B cell (primary cell): ENCODE measurements around the gene GLDN. TPM values are rescaled to one million over a fixed set of nuclear protein-coding genes. Genes with fewer than 3 reads are reported as not detected.

Source experiments
- ATAC-seq: fragments of 200-7000 bp; cut with Tn5 transposase; one replicate; pipeline ENCODE4 v1.10.0; 2021; ENCODE audit warnings: low read depth, mild to moderate bottlenecking, moderate number of reproducible peaks, moderate library complexity
- CTCF ChIA-PET: fragments of 350-600 bp; sonication (Branson Sonifier 250); formaldehyde crosslinking; loops from one replicate; lab custom pipeline; 2021; ENCODE audit warnings: antibody characterized with exemption, inconsistent platforms; lab: Charles Lee
- POLR2A ChIA-PET: fragments of 350-600 bp; sonication (Branson Sonifier 250); formaldehyde crosslinking; loops from one replicate; lab custom pipeline; 2021; ENCODE audit warnings: antibody characterized with exemption; lab: Charles Lee
- DNase-seq: peaks from one replicate; pipeline ENCODE4 v3.0.0; 2013
- H2AFZ ChIP-seq: 2 replicates; pipeline ENCODE4 v1.6.1; 2012; ENCODE audit warnings: mild to moderate bottlenecking, low read depth, low read length; ENCODE audit not compliant: insufficient read depth, poor library complexity, severe bottlenecking
- H3K27ac ChIP-seq, 2 donors: 1 replicate in 1 of 2; 2 replicates in 1 of 2; pipeline ENCODE4 v1.5.1; 2012 to 2013; ENCODE audit warnings: low read length in 2 of 2, mild to moderate bottlenecking in 2 of 2, moderate library complexity in 1 of 2
- H3K27me3 ChIP-seq, 4 experiments: fragments of 200-600 bp in 1 of 4; sonication (generic) in 1 of 4; replicated peaks in 1 of 4; 1 replicate in 2 of 4; 2 replicates in 2 of 4; pipeline versions ENCODE4 v1.6.1 to v1.7.0; 2013 to 2016; ENCODE audit warnings: low read length in 3 of 4, mild to moderate bottlenecking in 2 of 4, mixed read lengths in 1 of 4, moderate library complexity in 1 of 4; ENCODE audit not compliant: insufficient read depth in 4 of 4, control insufficient read depth in 3 of 4; ENCODE audit errors: control extremely low read depth in 1 of 4
- H3K36me3 ChIP-seq, 2 experiments: replicated peaks in 1 of 2; 1 replicate in 1 of 2; 2 replicates in 1 of 2; pipeline versions ENCODE4 v1.6.1 to v1.7.1; 2013; ENCODE audit warnings: low read length in 1 of 2; ENCODE audit not compliant: insufficient read depth in 2 of 2, control insufficient read depth in 1 of 2; ENCODE audit errors: control extremely low read depth in 1 of 2, extremely low read depth in 1 of 2
- H3K4me1 ChIP-seq, 2 donors: fragments of 200-600 bp in 1 of 2; sonication (generic) in 1 of 2; 1 replicate in 1 of 2; 2 replicates in 1 of 2; pipeline versions ENCODE4 v1.5.1 to v1.6.1; 2013 to 2017; ENCODE audit warnings: low read length in 2 of 2; ENCODE audit not compliant: control insufficient read depth in 2 of 2, insufficient read depth in 2 of 2
- H3K4me2 ChIP-seq: replicated peaks from 2 replicates; pipeline ENCODE3; 2012; ENCODE audit warnings: mild to moderate bottlenecking, low read depth, low read length; ENCODE audit not compliant: poor library complexity, severe bottlenecking
- H3K4me3 ChIP-seq, 5 experiments: fragments of 200-600 bp in 1 of 5; sonication (generic) in 1 of 5; 1 replicate in 3 of 5; 2 replicates in 2 of 5; pipeline versions ENCODE4 v1.5.1 to v1.7.0; 2011 to 2016; ENCODE audit warnings: low read length in 4 of 5, mild to moderate bottlenecking in 4 of 5, low read depth in 2 of 5, control low read depth in 1 of 5, moderate library complexity in 1 of 5; ENCODE audit not compliant: insufficient read depth in 1 of 5; ENCODE audit errors: control extremely low read depth in 1 of 5, extremely low read depth in 1 of 5
- H3K79me2 ChIP-seq: fragments of 200-600 bp; sonication (generic); one replicate; pipeline ENCODE4 v1.6.0; 2016; ENCODE audit warnings: low read length; ENCODE audit not compliant: control insufficient read depth, insufficient read depth
- H3K9ac ChIP-seq: fragments of 200-600 bp; sonication (generic); 2 replicates; pipeline ENCODE4 v1.6.1; 2017; ENCODE audit warnings: mild to moderate bottlenecking, low read length, moderate library complexity
- H3K9me3 ChIP-seq, 3 donors: one replicate each; pipeline versions ENCODE4 v1.6.1 to v1.7.1; 2013; ENCODE audit warnings: low read length in 2 of 3; ENCODE audit not compliant: control insufficient read depth in 2 of 3, insufficient read depth in 1 of 3; ENCODE audit errors: control extremely low read depth in 1 of 3
- H4K20me1 ChIP-seq: 2 replicates; pipeline ENCODE4 v1.6.0; 2012; ENCODE audit warnings: mild to moderate bottlenecking, low read length; ENCODE audit not compliant: insufficient read depth, control insufficient read depth, poor library complexity, severe bottlenecking
- H3K27ac Mint-ChIP-seq: one replicate; pipeline ENCODE4 v1.8.0; 2021; ENCODE audit warnings: mixed read lengths
- H3K27me3 Mint-ChIP-seq: one replicate; pipeline ENCODE4 v1.8.0; 2021; ENCODE audit warnings: mixed read lengths
- H3K4me1 Mint-ChIP-seq: one replicate; pipeline ENCODE4 v1.8.0; 2021; ENCODE audit warnings: mixed read lengths
- H3K4me3 Mint-ChIP-seq: one replicate; pipeline ENCODE4 v1.8.0; 2021; ENCODE audit warnings: mixed read lengths
- H3K9me3 Mint-ChIP-seq: one replicate; pipeline ENCODE4 v1.8.0; 2022; ENCODE audit warnings: mixed read lengths; ENCODE audit not compliant: insufficient read depth
- EZH2 ChIP-seq: IDR thresholded peaks from 2 replicates; pipeline ENCODE4 v1.6.1; 2012; ENCODE audit warnings: borderline replicate concordance, low read depth, mild to moderate bottlenecking, moderate library complexity, low read length; ENCODE audit not compliant: insufficient read depth, poor library complexity, severe bottlenecking
- WGBS: methylation state at CpG from one replicate; pipeline ENCODE4 v1.1.5; 2013; ENCODE audit warnings: missing lambda C conversion rate; ENCODE audit not compliant: insufficient coverage; 5-methylcytosine and 5-hydroxymethylcytosine counted together
- intact Hi-C: fragments of 100-400 bp; cut with micrococcal nuclease; formaldehyde crosslinking; loops from one replicate; pipeline ENCODE4 v1.10.0; 2022
- polyA plus RNA-seq: library from polyadenylated mRNA; depleted of rRNA; stranded (reverse); fragments of >200 nt; gene quantifications from 2 replicates; pipeline ENCODE4 v1.2.3, GENCODE V29; 2012
- total RNA-seq, 2 donors: library from RNA; stranded (reverse); fragments of 120-200 nt in 1 of 2; gene quantifications; 1 replicate in 1 of 2; 2 replicates in 1 of 2; pipeline versions ENCODE4 v1.2.3 to v1.2.4, GENCODE V29; 2013 to 2022
- TF ChIP-seq, protein P1 (sequence below): fragments of 200-600 bp; IDR thresholded peaks from one replicate; pipeline ENCODE4 v1.8.0; 2022; ENCODE audit warnings: antibody characterized with exemption, mild to moderate bottlenecking

The GLDN gene
- total and polyA plus RNA-seq, 2 donors (not counting 1 experiment from before 2014, with no cell fraction given) = not detected

DNA sequence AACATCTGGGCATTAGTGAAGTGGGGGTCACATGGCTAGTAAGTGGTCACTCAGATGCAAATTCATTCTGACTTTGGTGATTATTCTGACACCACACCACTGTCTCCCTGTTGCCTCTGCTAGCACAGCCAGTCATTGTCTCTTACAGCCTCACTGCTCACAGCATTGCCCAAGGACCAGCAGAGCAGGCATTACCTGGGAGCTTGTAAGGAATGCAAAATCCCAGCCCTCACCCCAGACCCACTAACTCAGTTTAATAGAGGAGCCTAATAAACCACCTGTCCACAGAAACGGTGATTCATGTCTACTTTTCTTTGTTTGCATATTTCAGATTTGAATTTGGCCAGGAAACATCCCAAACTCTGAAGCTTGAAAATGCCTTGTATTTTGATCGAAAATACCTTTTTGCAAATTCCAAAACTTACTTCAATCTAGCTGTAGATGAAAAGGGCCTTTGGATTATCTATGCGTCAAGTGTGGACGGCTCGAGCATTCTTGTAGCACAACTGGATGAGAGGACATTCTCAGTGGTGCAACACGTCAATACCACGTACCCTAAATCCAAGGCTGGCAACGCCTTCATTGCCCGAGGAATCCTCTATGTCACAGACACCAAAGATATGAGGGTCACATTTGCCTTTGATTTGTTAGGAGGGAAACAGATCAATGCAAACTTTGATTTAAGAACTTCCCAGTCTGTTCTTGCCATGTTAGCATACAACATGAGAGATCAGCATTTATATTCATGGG, 62.7 kb downstream of the GLDN start:
- no peak for TF ChIP-seq EZH2
- TF ChIP-seq, protein P1, sequence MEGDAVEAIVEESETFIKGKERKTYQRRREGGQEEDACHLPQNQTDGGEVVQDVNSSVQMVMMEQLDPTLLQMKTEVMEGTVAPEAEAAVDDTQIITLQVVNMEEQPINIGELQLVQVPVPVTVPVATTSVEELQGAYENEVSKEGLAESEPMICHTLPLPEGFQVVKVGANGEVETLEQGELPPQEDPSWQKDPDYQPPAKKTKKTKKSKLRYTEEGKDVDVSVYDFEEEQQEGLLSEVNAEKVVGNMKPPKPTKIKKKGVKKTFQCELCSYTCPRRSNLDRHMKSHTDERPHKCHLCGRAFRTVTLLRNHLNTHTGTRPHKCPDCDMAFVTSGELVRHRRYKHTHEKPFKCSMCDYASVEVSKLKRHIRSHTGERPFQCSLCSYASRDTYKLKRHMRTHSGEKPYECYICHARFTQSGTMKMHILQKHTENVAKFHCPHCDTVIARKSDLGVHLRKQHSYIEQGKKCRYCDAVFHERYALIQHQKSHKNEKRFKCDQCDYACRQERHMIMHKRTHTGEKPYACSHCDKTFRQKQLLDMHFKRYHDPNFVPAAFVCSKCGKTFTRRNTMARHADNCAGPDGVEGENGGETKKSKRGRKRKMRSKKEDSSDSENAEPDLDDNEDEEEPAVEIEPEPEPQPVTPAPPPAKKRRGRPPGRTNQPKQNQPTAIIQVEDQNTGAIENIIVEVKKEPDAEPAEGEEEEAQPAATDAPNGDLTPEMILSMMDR = no peak

More for the DNA sequence above, 62.7 kb downstream of the GLDN start:
- Histone ChIP-seq H2AFZ (no peak overlapping the region), H3K36me3 (no peaks in the 10 kb centered on the region), H3K27me3 (peaks cover 0 to 10% (median 0%) of the 10 kb centered on the region in 4 experiments), H3K79me2 (no peaks in the 10 kb centered on the region), H3K4me1 (no peaks in the 10 kb centered on the region), H3K4me2 (no peak overlapping the region), H3K27ac (no peak overlapping the region), H3K4me3 (no peak overlapping the region), H4K20me1 (no peaks in the 10 kb centered on the region), H3K9ac (no peak overlapping the region), H3K9me3 (no peaks in the 10 kb centered on the region)
- DNase-seq (no peak), ATAC-seq (no peak)
- no peaks in the 10 kb centered on the region for H3K4me1 Mint-ChIP-seq
- ChIA-PET POLR2A (no interaction called here), CTCF (interaction anchor here (1.3 to 1.4 kb wide), 2 partner anchors 8 to 174 kb away, joined by 3 to 4 read pairs; no protein-coding TSS in a partner anchor)
- intact Hi-C loops = no loop called here
- 95% methylated on average over 3 of the region's 9 CpGs for WGBS
- H3K27ac Mint-ChIP-seq = no peak overlapping the region
- no peak overlapping the region for H3K4me3 Mint-ChIP-seq
- H3K27me3 Mint-ChIP-seq = peaks cover 33% of the 10 kb centered on the region
- H3K9me3 Mint-ChIP-seq = no peaks in the 10 kb centered on the region
